IMR-90 (cell line): ENCODE data around the gene ABITRAM. TPM values are rescaled to one million over a fixed set of nuclear protein-coding genes. Genes with fewer than 3 reads are reported as not detected.
A peak's percentile ranks its signal among the peaks of the same experiment; 100 is the strongest.

Source experiments
- ATAC-seq: fragments of 200-7000 bp; cut with Tn5 transposase; 2 replicates; pipeline ENCODE4 v1.9.1; 2020; ENCODE audit warnings: low read depth, mild to moderate bottlenecking, moderate library complexity
- BruUV-seq: library from RNA; stranded (reverse); fragments of 400-500 nt; replicated peaks from 2 replicates; lab custom pipeline; 2021; lab: Mats Ljungman, UMichigan
- CTCF ChIA-PET: fragments of 300-600 bp; formaldehyde crosslinking; extraction: SDS; loops from one replicate; lab custom pipeline; 2021; ENCODE audit warnings: antibody characterized with exemption; lab: Yijun Ruan, JAX
- POLR2A ChIA-PET: fragments of 300-600 bp; sonication (Branson Sonifier 250); formaldehyde crosslinking; loops from one replicate; lab custom pipeline; 2022; ENCODE audit warnings: antibody characterized with exemption; ENCODE audit not compliant: unreplicated experiment; lab: Charles Lee
- DNase-seq: peaks from one replicate; pipeline ENCODE4 v3.0.0; 2013
- H2AFZ ChIP-seq: replicated peaks from 2 replicates; pipeline ENCODE3; 2013; ENCODE audit warnings: low read length, mild to moderate bottlenecking; ENCODE audit not compliant: poor library complexity
- H2AK5ac ChIP-seq: 2 replicates; pipeline ENCODE4 v1.6.1; 2013; ENCODE audit warnings: low read depth, low read length, inconsistent platforms
- H2AK9ac ChIP-seq: replicated peaks from 2 replicates; pipeline ENCODE3; 2013; ENCODE audit warnings: mild to moderate bottlenecking, low read depth, low read length, moderate library complexity; ENCODE audit not compliant: poor library complexity
- H2BK120ac ChIP-seq: 2 replicates; pipeline ENCODE4 v1.6.1; 2013; ENCODE audit warnings: low read depth, low read length, inconsistent platforms
- H2BK15ac ChIP-seq: 3 replicates; pipeline ENCODE4 v1.6.1; 2013; ENCODE audit warnings: low read depth, low read length, inconsistent platforms
- H2BK20ac ChIP-seq: 2 replicates; pipeline ENCODE4 v1.6.1; 2013; ENCODE audit warnings: low read depth, mild to moderate bottlenecking, inconsistent platforms, low read length, moderate library complexity
- H2BK5ac ChIP-seq: 2 replicates; pipeline ENCODE4 v1.6.1; 2013; ENCODE audit warnings: mild to moderate bottlenecking, low read depth, low read length, inconsistent platforms; ENCODE audit not compliant: poor library complexity, severe bottlenecking
- H3K14ac ChIP-seq: replicated peaks from 2 replicates; pipeline ENCODE4 v1.6.1; 2013; ENCODE audit warnings: low read depth, low read length, inconsistent platforms
- H3K18ac ChIP-seq: 2 replicates; pipeline ENCODE4 v1.6.1; 2013; ENCODE audit warnings: low read depth, low read length, control low read depth
- H3K23ac ChIP-seq: 2 replicates; pipeline ENCODE4 v1.6.1; 2013; ENCODE audit warnings: low read depth, low read length, inconsistent platforms
- H3K27ac ChIP-seq: 2 replicates; pipeline ENCODE4 v1.5.1; 2013; ENCODE audit warnings: mild to moderate bottlenecking, control low read depth, low read length; ENCODE audit not compliant: insufficient read depth
- H3K27me3 ChIP-seq: 2 replicates; pipeline ENCODE4 v1.6.1; 2013; ENCODE audit warnings: low read length; ENCODE audit not compliant: control insufficient read depth, insufficient read depth
- H3K36me3 ChIP-seq: 2 replicates; pipeline ENCODE4 v1.6.1; 2013; ENCODE audit warnings: low read length, mixed read lengths; ENCODE audit not compliant: control insufficient read depth, insufficient read depth
- H3K4ac ChIP-seq: 2 replicates; pipeline ENCODE4 v1.6.1; 2013; ENCODE audit warnings: low read depth, low read length, inconsistent platforms
- H3K4me1 ChIP-seq: 2 replicates; pipeline ENCODE4 v1.6.1; 2013; ENCODE audit warnings: low read length, mixed read lengths; ENCODE audit not compliant: control insufficient read depth, insufficient read depth
- H3K4me2 ChIP-seq: 2 replicates; pipeline ENCODE4 v1.6.1; 2013; ENCODE audit warnings: low read depth, mild to moderate bottlenecking, control low read depth, low read length, moderate library complexity
- H3K4me3 ChIP-seq: 2 replicates; pipeline ENCODE4 v1.5.1; 2013; ENCODE audit warnings: low read depth, mild to moderate bottlenecking, control low read depth, low read length, moderate library complexity; ENCODE audit not compliant: insufficient read depth
- H3K56ac ChIP-seq: 2 replicates; pipeline ENCODE4 v1.6.1; 2013; ENCODE audit warnings: low read length, inconsistent platforms; ENCODE audit not compliant: insufficient read depth; ENCODE audit errors: extremely low read depth
- H3K79me1 ChIP-seq, 2 experiments: 2 replicates each; pipeline ENCODE4 v1.6.1; 2013; ENCODE audit warnings: low read length in 2 of 2, inconsistent platforms in 1 of 2, low read depth in 1 of 2
- H3K9ac ChIP-seq: 2 replicates; pipeline ENCODE4 v1.6.1; 2013; ENCODE audit warnings: low read depth, low read length, control low read depth
- H3K9me1 ChIP-seq: 2 replicates; pipeline ENCODE4 v1.6.1; 2013; ENCODE audit warnings: low read length, inconsistent platforms; ENCODE audit not compliant: insufficient read depth
- H3K9me3 ChIP-seq: 2 replicates; pipeline ENCODE4 v1.6.1; 2013; ENCODE audit warnings: low read length; ENCODE audit not compliant: control insufficient read depth, insufficient read depth
- H4K20me1 ChIP-seq: 2 replicates; pipeline ENCODE4 v1.6.1; 2013; ENCODE audit warnings: low read length, inconsistent platforms; ENCODE audit not compliant: insufficient read depth
- H4K5ac ChIP-seq: 2 replicates; pipeline ENCODE4 v1.6.1; 2013; ENCODE audit warnings: mild to moderate bottlenecking, low read depth, low read length, control low read depth
- H4K8ac ChIP-seq, 2 experiments: 2 replicates each; pipeline ENCODE4 v1.6.1; 2013; ENCODE audit warnings: low read depth in 2 of 2, low read length in 2 of 2, control low read depth in 1 of 2, inconsistent platforms in 1 of 2
- H4K91ac ChIP-seq: 2 replicates; pipeline ENCODE4 v1.6.1; 2013; ENCODE audit warnings: low read depth, low read length, inconsistent platforms; ENCODE audit not compliant: insufficient read depth
- CEBPB ChIP-seq: IDR thresholded peaks from 2 replicates; pipeline ENCODE4 v1.6.1; 2012; ENCODE audit warnings: low read depth, low read length, improper control_type of control experiment
- MAZ ChIP-seq: IDR thresholded peaks from 2 replicates; pipeline ENCODE4 v1.6.1; 2012; ENCODE audit warnings: low read depth, mild to moderate bottlenecking, low read length, improper control_type of control experiment, moderate library complexity, borderline replicate concordance
- NFE2L2 ChIP-seq: fragments of 150-350 bp; IDR thresholded peaks from 2 replicates; pipeline ENCODE4 v1.6.1; 2016; ENCODE audit warnings: low read depth, mild to moderate bottlenecking, low read length
- RAD21 ChIP-seq: IDR thresholded peaks from 2 replicates; pipeline ENCODE4 v1.6.1; 2012; ENCODE audit warnings: low read length, improper control_type of control experiment
- SMC3 ChIP-seq: fragments of 150-350 bp; IDR thresholded peaks from 2 replicates; pipeline ENCODE4 v1.6.1; 2016; ENCODE audit warnings: low read depth, mild to moderate bottlenecking, antibody characterized with exemption, low read length, moderate library complexity
- WGBS, 2 experiments: methylation state at CpG; one replicate each; pipeline versions ENCODE4 v1.1.5 to v1.1.7; 2013; ENCODE audit warnings: missing lambda C conversion rate in 2 of 2; ENCODE audit not compliant: insufficient read length in 1 of 2; ENCODE audit errors: extremely low coverage in 2 of 2; 5-methylcytosine and 5-hydroxymethylcytosine counted together
- dilution Hi-C: fragments of 300-500 bp; cut with HindIII; formaldehyde crosslinking; loops from one replicate; pipeline ENCODE4 v1.14.3; 2018; ENCODE audit warnings: low sequenced_read_pairs; ENCODE audit not compliant: unreplicated experiment
- in situ Hi-C: fragments of 300-500 bp; cut with MboI; formaldehyde crosslinking; loops from 3 replicates; pipeline ENCODE4 v1.14.3; 2019; ENCODE audit warnings: low sequenced_read_pairs, inconsistent platforms, mixed read lengths
- intact Hi-C: fragments of 100-400 bp; cut with micrococcal nuclease; formaldehyde crosslinking; loops from 2 replicates; pipeline ENCODE4 v1.10.0; 2022
- polyA plus RNA-seq, 3 experiments: library from polyadenylated mRNA; depleted of rRNA; stranded (reverse); fragments of >200 nt; gene quantifications; 2 replicates each; pipeline ENCODE4 v1.2.3, GENCODE V29; 2012; ENCODE audit warnings: low replicate concordance in 1 of 3
- total RNA-seq: library from RNA; depleted of rRNA; stranded (reverse); fragments of >200 nt; gene quantifications from 2 replicates; pipeline ENCODE4 v1.2.3, GENCODE V29; 2012
- TF ChIP-seq, protein P1 (sequence below): fragments of 150-350 bp; IDR thresholded peaks from 2 replicates; pipeline ENCODE4 v1.6.1; 2017; ENCODE audit warnings: mild to moderate bottlenecking, antibody characterized with exemption, low read length, low read depth

ABITRAM gene
- total and polyA plus RNA-seq, 2 of the 4 experiments (the other 2 are of a cell fraction): 8.6 to 10.3 TPM

DNA sequence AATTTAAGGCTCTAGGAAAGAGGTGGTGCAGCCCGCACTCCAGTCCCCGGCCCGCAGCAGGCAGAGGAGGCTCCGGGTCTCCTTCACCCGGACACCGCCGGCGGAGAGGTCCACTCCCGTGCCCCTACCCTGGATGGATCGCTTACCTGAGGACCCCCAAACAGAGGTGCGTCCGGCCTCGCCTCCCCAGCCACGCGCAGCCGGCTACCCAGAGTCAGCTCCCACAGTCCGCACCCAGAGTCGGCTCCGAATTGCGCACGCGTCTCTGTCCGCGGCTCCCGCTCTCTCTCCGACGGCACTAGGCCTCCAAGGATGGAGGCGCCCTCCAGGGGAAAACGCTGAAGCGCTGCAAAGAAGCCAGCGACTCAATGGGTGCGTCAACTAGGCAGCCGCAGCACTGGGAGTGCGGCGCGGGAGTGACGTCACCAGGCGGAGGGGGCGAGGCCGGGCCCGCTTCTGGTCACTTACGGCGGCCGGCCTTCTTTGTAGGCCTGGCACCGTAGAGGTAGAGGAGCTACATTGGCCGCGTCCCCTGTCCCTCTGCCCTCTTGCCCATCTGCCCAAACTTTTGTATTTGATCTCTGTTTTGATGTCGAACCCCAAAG is 380 bp upstream of the ABITRAM start, which contains the start of gene ELP1 (continued):
- TF ChIP-seq RAD21 (peak; percentile 14; the same call in 1 of the 2 replicates), NFE2L2 (no peak)

DNA sequence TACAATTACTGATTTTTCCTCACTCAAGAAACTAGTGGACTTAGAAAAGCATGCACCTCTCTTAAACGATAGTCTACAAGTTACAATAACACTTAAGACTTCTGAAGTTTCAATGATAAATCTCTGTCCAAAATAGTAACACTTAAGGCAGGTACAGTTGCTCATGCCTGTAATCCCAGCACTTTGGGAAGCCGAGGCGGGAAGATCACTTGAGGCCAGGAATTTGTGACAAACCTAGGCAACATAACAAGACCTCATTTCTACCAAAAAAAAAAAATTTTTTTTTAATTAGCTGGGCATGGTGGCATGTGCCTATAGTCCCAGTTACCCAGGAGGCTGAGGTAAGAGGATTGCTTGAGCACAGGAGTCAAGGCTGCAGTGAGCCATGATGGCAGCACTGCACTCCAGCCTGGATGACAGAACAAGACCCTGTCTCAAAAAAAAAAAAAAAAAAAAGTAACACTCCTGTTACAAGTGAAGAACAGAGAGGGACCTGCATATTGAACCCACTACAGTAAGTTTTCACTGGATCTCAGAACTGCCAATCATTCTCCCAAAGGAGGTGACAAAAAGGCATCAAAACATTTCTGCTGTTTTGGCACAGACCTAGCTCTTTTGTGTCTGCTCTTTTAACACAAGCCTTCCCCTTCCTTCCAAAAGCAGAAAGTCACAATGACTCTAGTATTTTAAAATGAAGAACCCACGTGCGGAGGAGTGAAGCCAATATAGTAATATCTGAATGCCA is 3.5 kb downstream of the ABITRAM start:
- in situ Hi-C loops: no loop called here
- Histone ChIP-seq H3K4ac (no peak overlapping the region), H2AK9ac (no peak overlapping the region), H3K56ac (no peak overlapping the region), H2BK20ac (no peak overlapping the region), H3K27me3 (no peaks in the 10 kb centered on the region), H3K36me3 (peaks cover 6% of the 10 kb centered on the region), H3K4me3 (no peak overlapping the region), H3K9ac (no peak overlapping the region), H3K23ac (no peak overlapping the region), H3K79me1 (peaks cover 10 to 28% of the 10 kb centered on the region in 2 experiments), H3K9me1 (0 out of 2 replicates have a peak, but pooled peaks cover 2% of the 10 kb centered on the region), H2BK120ac (no peak overlapping the region), H3K4me1 (no peaks in the 10 kb centered on the region; the same call in 1 of the 2 replicates), H3K27ac (no peak overlapping the region), H3K4me2 (no peak overlapping the region), H4K8ac (no peak overlapping the region), H4K5ac (no peak overlapping the region), H3K14ac (no peak overlapping the region), H2AFZ (no peak overlapping the region), H2BK15ac (no peak overlapping the region), H2AK5ac (no peak overlapping the region), H4K20me1 (no peaks in the 10 kb centered on the region; the same call in 1 of the 2 replicates), H3K9me3 (no peaks in the 10 kb centered on the region), H2BK5ac (no peak overlapping the region), H4K91ac (no peak overlapping the region), H3K18ac (no peak overlapping the region)
- CTCF ChIA-PET: no interaction called here
- TF ChIP-seq MAZ (no peak), SMC3 (no peak), CEBPB (no peak)
- TF ChIP-seq, protein P1, sequence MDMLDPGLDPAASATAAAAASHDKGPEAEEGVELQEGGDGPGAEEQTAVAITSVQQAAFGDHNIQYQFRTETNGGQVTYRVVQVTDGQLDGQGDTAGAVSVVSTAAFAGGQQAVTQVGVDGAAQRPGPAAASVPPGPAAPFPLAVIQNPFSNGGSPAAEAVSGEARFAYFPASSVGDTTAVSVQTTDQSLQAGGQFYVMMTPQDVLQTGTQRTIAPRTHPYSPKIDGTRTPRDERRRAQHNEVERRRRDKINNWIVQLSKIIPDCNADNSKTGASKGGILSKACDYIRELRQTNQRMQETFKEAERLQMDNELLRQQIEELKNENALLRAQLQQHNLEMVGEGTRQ: no peak
- WGBS, 2 experiments: no CpG with 5 or more reads among the region's 5 CpGs
- intact Hi-C loops: no loop called here
- no peak for ATAC-seq
- POLR2A ChIA-PET: no interaction called here
- no peak for DNase-seq
- no TSS peak for BruUV-seq
- dilution Hi-C loops: no loop called here
